GM21390 (cell line): ENCODE measurements around the gene ARID1B.

Experiments
- ATAC-seq: cut with Tn5 transposase; IDR thresholded peaks from one replicate; pipeline ENCODE4 v1.9.1; 2021; ENCODE audit not compliant: unreplicated experiment

The ARID1B gene

DNA sequence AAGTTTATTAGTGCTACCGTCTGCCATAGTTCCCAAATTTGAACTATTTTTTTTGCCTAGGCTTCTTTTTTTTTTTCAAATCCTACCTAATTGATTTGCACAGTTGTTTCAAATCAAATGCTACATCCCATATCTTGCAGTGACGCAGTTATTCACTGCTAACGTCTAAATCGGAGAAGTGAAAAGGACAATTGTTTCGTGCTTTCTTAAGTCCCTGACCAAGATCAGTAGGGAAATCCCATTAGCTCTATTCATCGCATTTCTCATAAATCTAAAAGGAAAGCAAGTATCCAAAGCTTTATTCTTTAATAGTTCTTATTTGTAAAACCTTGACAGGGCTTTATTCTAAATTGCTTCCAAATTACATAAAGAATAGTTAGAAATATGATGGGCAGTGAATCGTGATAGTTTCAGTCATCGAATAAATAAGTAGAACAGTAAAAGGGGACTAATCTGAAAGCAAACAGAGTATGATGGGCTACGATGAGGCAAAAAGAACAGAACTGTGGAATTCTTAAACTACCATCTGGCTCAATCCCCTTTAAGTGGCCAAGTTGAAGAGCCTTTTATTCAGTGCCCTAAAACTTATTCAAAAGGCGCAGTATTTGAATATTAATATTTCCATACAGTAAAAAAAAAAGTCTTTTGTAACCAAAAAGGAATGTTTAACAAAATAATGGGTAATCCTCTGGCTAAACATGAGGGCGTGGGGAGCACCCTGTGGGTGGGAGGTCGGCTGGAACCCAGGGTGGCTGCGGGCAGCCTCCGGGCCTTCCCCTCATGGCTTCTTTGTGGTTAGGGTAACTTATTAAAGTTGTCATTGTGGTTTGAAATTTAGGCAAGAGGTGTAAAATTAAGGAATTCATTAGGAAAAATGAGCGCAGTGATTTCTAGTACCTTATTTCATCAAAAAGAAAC is 3.0 kb upstream of the ARID1B start:
- no peak for ATAC-seq

DNA sequence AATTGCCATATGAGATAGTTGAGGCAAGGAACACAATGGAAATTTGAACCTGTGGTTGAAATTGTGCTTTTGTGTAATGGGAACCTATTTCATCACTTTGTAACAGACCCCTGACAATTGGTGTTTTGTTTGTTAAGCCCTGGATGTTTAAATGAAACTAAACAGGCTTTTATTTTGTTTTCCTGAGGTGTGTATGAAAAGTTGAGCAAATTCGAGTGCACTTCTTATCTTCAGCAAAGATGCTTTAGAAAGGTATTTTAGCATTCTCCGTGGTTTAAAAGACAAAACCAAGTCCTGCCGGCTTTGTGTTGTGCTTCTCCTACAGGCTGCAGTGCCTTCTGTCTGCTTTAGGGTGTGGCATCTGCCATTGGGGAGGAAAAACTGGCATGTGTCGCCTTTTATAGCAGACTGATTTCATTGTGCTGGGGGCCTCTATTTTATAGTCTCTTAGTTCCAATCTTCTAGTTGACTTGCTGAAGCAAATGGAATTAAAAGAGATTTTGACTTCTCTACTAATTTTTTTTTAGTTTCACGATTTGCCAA is 2.2 kb upstream of the ARID1B start:
- no peak for ATAC-seq

DNA sequence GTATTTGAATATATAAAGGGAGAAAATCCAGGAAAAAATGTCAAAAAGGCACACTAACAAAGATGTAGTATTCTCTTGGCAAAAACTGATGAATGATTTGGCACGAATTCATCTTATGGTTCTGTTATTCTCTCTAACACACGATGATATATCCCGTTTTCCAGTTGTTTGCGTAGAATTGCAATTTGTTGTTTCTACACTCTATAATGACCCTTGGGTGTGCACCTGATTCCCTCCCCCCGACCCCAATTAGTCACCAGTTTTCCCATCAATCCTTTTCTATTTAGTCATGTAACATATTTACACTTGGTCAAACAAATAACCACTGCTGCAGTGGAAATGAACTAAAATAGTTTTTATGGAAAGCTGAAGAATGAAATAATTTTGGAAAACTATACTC is 1.5 kb upstream of the ARID1B start:
- no peak for ATAC-seq

GRCh38 chr6:156776470-156776839 is 723 bp upstream of the ARID1B start:
- no peak for ATAC-seq

- ATAC-seq: peak; percentile 1
Measured at GRCh38 chr6:156777577-156778453, 637 bp downstream of the ARID1B start.

DNA sequence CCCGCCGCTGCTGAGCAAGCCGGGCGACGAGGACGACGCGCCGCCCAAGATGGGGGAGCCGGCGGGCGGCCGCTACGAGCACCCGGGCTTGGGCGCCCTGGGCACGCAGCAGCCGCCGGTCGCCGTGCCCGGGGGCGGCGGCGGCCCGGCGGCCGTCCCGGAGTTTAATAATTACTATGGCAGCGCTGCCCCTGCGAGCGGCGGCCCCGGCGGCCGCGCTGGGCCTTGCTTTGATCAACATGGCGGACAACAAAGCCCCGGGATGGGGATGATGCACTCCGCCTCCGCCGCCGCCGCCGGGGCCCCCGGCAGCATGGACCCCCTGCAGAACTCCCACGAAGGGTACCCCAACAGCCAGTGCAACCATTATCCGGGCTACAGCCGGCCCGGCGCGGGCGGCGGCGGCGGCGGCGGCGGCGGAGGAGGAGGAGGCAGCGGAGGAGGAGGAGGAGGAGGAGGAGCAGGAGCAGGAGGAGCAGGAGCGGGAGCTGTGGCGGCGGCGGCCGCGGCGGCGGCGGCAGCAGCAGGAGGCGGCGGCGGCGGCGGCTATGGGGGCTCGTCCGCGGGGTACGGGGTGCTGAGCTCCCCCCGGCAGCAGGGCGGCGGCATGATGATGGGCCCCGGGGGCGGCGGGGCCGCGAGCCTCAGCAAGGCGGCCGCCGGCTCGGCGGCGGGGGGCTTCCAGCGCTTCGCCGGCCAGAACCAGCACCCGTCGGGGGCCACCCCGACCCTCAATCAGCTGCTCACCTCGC is 1.5 kb downstream of the ARID1B start:
- ATAC-seq: no peak

- ATAC-seq: no peak
Measured at GRCh38 chr6:156779206-156780094, 2.3 kb downstream of the ARID1B start.

- peak; percentile 47 for ATAC-seq
Measured at GRCh38 chr6:156780102-156780641, 3.0 kb downstream of the ARID1B start.

- no peak for ATAC-seq
Measured at GRCh38 chr6:156780962-156781853, 4.0 kb downstream of the ARID1B start.

DNA sequence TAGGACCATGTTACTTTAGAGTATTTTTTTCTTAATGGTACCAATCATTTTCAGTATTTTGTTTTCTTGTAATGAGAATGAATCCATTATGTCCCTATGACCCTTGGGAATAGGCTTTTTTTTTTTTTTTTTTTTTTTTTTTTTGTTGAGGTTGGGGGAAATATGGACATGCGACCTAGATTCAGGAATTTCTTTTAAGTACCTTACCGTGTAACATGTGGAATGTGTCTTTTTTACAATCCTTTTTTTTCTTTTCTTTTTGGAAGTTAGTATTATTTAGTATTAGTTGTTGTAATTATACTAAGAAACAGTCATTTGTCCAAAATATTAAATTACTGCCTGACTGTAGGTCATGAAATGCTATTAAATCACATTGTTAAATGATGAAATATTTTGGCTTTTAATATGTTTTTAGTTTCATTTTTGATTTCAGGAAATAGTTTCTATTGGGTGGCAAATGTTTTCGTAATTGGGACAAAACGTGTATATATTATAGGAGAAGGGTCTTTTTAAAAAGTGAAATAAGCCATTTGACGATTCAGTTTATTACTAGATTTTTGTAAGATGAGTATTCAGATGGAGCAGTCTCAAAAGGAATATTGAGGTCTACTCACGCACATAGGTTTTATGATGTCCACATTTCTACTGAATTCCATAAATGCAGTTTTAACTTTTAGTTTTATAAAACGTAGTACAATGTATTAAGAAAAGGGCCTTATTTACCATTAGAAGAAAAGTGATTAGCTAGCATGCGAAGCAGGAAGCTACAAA is 4.9 kb downstream of the ARID1B start:
- ATAC-seq: no peak

- no peak for ATAC-seq
Measured at GRCh38 chr6:156782691-156783320, 5.6 kb downstream of the ARID1B start.

GRCh38 chr6:156783958-156784357 is 6.8 kb downstream of the ARID1B start:
- no peak for ATAC-seq

GRCh38 chr6:156786652-156787051 is 9.5 kb downstream of the ARID1B start:
- no peak for ATAC-seq

GRCh38 chr6:156787569-156788492 is 10.7 kb downstream of the ARID1B start:
- no peak for ATAC-seq

DNA sequence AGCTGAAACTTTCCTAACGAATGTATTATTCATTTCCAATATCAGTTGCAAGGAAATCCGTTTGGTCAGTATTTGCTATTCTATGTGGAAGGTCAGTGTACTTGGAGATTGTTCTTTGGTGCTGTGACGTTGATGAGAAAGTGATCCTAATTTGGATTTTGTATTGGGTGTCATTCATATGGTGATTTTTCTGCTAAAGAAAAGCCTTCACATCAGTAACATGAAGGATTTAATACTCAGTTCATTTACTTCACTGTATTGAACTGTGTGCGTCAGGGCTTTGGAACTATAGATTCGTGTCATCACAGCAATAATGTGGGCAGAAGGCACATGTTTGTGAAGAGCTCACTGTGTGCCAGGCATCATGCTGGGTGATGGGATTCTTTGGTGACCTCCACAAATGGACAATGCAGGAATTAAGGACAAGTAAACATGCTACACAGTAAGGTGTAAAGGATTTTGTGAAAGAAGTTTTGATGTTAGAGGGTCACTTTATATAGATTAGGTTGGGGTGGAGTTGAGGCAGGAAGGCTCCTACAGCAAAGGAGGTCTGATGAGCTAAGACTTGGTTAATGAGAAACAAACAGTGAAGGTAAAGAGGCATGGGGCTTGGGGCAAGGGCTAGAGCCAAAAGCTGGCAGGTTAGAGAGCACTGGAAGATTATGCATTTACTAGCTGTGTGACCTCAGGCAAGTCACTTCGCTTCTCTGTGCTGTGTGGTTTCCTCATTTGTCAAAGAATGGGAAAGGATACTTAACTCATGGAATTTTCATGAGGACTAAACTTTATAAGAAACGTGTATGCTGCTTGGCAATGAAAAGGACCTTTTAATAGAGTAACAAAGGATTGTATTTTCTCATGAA is 12.1 kb downstream of the ARID1B start:
- ATAC-seq: no peak
